SU-DHL-6 (cell line): ENCODE measurements around the gene SLAIN2.

Source experiments
- H2AFZ ChIP-seq: fragments of 200-600 bp; sonication (generic); 2 replicates; pipeline ENCODE4 v1.6.1; 2014; ENCODE audit warnings: low read depth, mild to moderate bottlenecking, moderate library complexity, mixed read lengths, antibody characterized with exemption, low read length; ENCODE audit not compliant: severe bottlenecking
- H3F3A ChIP-seq: fragments of 200-600 bp; shearing (Covaris generic); 2 replicates; pipeline ENCODE4 v1.6.0; 2016; ENCODE audit warnings: antibody characterized with exemption, mild to moderate bottlenecking; ENCODE audit not compliant: insufficient read depth
- H3K27ac ChIP-seq: fragments of 200-600 bp; sonication (generic); 2 replicates; pipeline ENCODE4 v1.5.1; 2016; ENCODE audit warnings: low read depth, mild to moderate bottlenecking, low read length, moderate library complexity, mixed read lengths
- H3K27me3 ChIP-seq: fragments of 200-600 bp; sonication (generic), shearing (Covaris generic); 2 replicates; pipeline ENCODE4 v1.6.0; 2014; ENCODE audit warnings: mild to moderate bottlenecking, low read length
- H3K36me3 ChIP-seq: fragments of 200-600 bp; sonication (generic); 2 replicates; pipeline ENCODE4 v1.6.1; 2014; ENCODE audit warnings: mild to moderate bottlenecking, low read length, mixed read lengths
- H3K4me2 ChIP-seq: fragments of 300-600, 200-600 bp; shearing (Covaris generic), sonication (generic); 2 replicates; pipeline ENCODE4 v1.6.0; 2014; ENCODE audit warnings: low read length, low read depth, mild to moderate bottlenecking; ENCODE audit not compliant: poor library complexity, severe bottlenecking
- H3K4me3 ChIP-seq: fragments of 200-600 bp; sonication (generic); 2 replicates; pipeline ENCODE4 v1.5.1; 2014; ENCODE audit warnings: antibody characterized with exemption, low read length, mild to moderate bottlenecking, mixed read lengths; ENCODE audit not compliant: insufficient read depth, poor library complexity, severe bottlenecking
- H3K79me2 ChIP-seq: fragments of 200-600 bp; sonication (generic); 2 replicates; pipeline ENCODE4 v1.6.1; 2014; ENCODE audit warnings: mild to moderate bottlenecking, low read length, moderate library complexity; ENCODE audit not compliant: insufficient read depth
- H3K9ac ChIP-seq: fragments of 200-600 bp; sonication (generic); 2 replicates; pipeline ENCODE4 v1.7.0; 2014; ENCODE audit warnings: mild to moderate bottlenecking, low read length
- H3K9me2 ChIP-seq: fragments of 200-600 bp; sonication (generic); replicated peaks from 2 replicates; pipeline ENCODE4 v1.6.1; 2014; ENCODE audit warnings: low read length; ENCODE audit not compliant: insufficient read depth
- H3K9me3 ChIP-seq: fragments of 200-600 bp; sonication (generic); 2 replicates; pipeline ENCODE4 v1.6.1; 2014; ENCODE audit warnings: low read length, mixed read lengths; ENCODE audit not compliant: insufficient read depth
- H4K20me1 ChIP-seq: fragments of 200-600 bp; sonication (generic); 2 replicates; pipeline ENCODE4 v1.6.1; 2014; ENCODE audit warnings: low read depth, mild to moderate bottlenecking, antibody characterized with exemption, low read length, moderate library complexity, mixed read lengths
- CTCF ChIP-seq: fragments of 200-600 bp; sonication (generic); IDR thresholded peaks from one replicate; pipeline ENCODE4 v1.5.1; 2017; ENCODE audit warnings: antibody characterized with exemption, mild to moderate bottlenecking, low read length, moderate library complexity; ENCODE audit not compliant: insufficient read depth, poor library complexity, severe bottlenecking
- EZH2phosphoT487 ChIP-seq: fragments of 200-600 bp; sonication (generic), shearing (Covaris generic); conservative IDR thresholded peaks from 2 replicates; pipeline ENCODE4 v1.6.1; 2018; ENCODE audit warnings: mild to moderate bottlenecking, antibody characterized with exemption, low read length, moderate library complexity, mixed read lengths

Gene SLAIN2

GRCh38 chr4:48324281-48324680 is 17.0 kb upstream of the SLAIN2 start:
- Histone ChIP-seq H3K27ac (no peak overlapping the region), H3K9me3 (no peaks in the 10 kb centered on the region), H3K36me3 (no peaks in the 10 kb centered on the region), H2AFZ (no peak overlapping the region), H3K4me2 (no peak overlapping the region), H3K4me3 (no peak overlapping the region), H3F3A (no peaks in the 10 kb centered on the region), H3K9me2 (no peaks in the 10 kb centered on the region), H3K79me2 (no peaks in the 10 kb centered on the region), H3K9ac (no peak overlapping the region), H4K20me1 (no peaks in the 10 kb centered on the region), H3K27me3 (no peaks in the 10 kb centered on the region)
- no peak for TF ChIP-seq CTCF
- no peak for TF ChIP-seq EZH2phosphoT487

- H3K27me3 ChIP-seq, result no peaks in the 10 kb centered on the region
- H3K79me2 ChIP-seq, result no peaks in the 10 kb centered on the region
- no peak overlapping the region for H3K4me2 ChIP-seq
- H3K9me3 ChIP-seq, result no peaks in the 10 kb centered on the region
- H2AFZ ChIP-seq, result no peak overlapping the region
- H3F3A ChIP-seq, result no peaks in the 10 kb centered on the region
- no peaks in the 10 kb centered on the region for H3K36me3 ChIP-seq
- no peak overlapping the region for H3K9ac ChIP-seq
- no peak overlapping the region for H3K4me3 ChIP-seq
- H3K27ac ChIP-seq, result no peak overlapping the region
- H3K9me2 ChIP-seq, result no peaks in the 10 kb centered on the region
- no peaks in the 10 kb centered on the region for H4K20me1 ChIP-seq
- TF ChIP-seq CTCF (no peak), EZH2phosphoT487 (no peak)
These were observed 12.1 kb upstream of the SLAIN2 start for GRCh38 chr4:48329193-48329592.

GRCh38 chr4:48329976-48330375 is 11.4 kb upstream of the SLAIN2 start:
- TF ChIP-seq EZH2phosphoT487 (no peak), CTCF (no peak)
- Histone ChIP-seq H3K9ac (no peak overlapping the region), H3K4me2 (no peak overlapping the region), H3K27me3 (no peaks in the 10 kb centered on the region), H3K9me3 (no peaks in the 10 kb centered on the region), H2AFZ (no peak overlapping the region), H3F3A (no peaks in the 10 kb centered on the region), H3K79me2 (no peaks in the 10 kb centered on the region), H4K20me1 (no peaks in the 10 kb centered on the region), H3K9me2 (no peaks in the 10 kb centered on the region), H3K4me3 (no peak overlapping the region), H3K27ac (no peak overlapping the region), H3K36me3 (no peaks in the 10 kb centered on the region)
